ENCODE results near the gene LDHA.

DNA sequence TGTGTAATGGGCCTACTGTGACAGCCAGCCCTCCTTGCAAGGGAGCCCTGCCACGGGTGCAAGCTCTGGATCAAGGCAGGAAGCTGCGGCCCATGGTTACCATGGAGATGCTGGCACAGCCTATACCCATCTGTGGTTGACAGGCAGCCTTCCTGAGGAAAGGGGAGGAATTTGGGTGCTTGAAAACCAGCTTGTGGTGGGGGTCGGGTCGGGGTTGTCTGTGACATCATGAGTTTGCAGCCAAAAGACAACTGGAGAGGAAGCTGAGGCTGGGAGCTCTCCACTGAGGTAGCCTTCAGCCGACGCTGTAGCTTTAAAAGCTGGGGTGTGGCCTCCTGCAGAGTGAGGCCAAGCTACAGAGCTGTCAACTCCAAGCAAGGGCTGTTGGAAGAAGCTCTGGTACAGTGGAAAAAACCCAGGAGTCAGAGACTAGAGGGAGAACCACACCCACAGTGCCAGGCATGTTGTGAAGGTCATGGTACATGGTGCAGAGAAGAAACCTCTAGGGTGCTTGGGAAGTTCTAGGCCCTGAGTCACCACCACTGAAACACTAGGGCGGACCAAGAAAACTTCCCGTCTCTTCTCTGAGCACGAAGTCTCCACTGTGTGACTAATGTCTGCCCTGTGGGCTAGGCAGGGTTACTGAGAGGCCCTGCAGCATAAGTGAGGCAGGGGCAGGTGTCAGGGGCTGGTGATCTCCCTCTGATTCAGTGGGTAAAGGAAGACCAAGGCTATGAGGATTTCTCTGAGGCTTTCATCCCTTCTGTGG is 10.8 kb upstream of the LDHA start:
- TF ChIP-seq, protein P1, sequence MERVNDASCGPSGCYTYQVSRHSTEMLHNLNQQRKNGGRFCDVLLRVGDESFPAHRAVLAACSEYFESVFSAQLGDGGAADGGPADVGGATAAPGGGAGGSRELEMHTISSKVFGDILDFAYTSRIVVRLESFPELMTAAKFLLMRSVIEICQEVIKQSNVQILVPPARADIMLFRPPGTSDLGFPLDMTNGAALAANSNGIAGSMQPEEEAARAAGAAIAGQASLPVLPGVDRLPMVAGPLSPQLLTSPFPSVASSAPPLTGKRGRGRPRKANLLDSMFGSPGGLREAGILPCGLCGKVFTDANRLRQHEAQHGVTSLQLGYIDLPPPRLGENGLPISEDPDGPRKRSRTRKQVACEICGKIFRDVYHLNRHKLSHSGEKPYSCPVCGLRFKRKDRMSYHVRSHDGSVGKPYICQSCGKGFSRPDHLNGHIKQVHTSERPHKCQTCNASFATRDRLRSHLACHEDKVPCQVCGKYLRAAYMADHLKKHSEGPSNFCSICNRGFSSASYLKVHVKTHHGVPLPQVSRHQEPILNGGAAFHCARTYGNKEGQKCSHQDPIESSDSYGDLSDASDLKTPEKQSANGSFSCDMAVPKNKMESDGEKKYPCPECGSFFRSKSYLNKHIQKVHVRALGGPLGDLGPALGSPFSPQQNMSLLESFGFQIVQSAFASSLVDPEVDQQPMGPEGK (CRISPR knock-in tag; IDR thresholded peaks at IDR 0.05; ENCODE audit: borderline replicate concordance): no peak
- TF ChIP-seq NR3C1 (CRISPR knock-in tag; IDR thresholded peaks at IDR 0.05) (no peak), POLR2A (conservative IDR thresholded peaks at IDR 0.05) (no peak)
